OCI-LY7 (cell line): ENCODE results near the gene ITGAV. TPM values are rescaled to one million over a fixed set of nuclear protein-coding genes. Genes with fewer than 3 reads are reported as not detected.

Experiments
- BruUV-seq: library from RNA; stranded (reverse); fragments of 400-500 nt; replicated peaks from 2 replicates; lab custom pipeline; 2021; lab: Mats Ljungman, UMichigan
- CTCF ChIA-PET: fragments of 300-600 bp; sonication (Branson Sonifier 250); formaldehyde crosslinking; loops from one replicate; lab custom pipeline; 2022; ENCODE audit warnings: antibody characterized with exemption; ENCODE audit not compliant: unreplicated experiment; lab: Charles Lee
- POLR2A ChIA-PET: fragments of 300-600 bp; sonication (Branson Sonifier 250); formaldehyde crosslinking; loops from one replicate; lab custom pipeline; 2022; ENCODE audit warnings: antibody characterized with exemption; lab: Charles Lee
- DNase-seq: peaks from one replicate; pipeline ENCODE4 v3.0.0-alpha.2; 2015; ENCODE audit warnings: low spot score
- H2AFZ ChIP-seq: fragments of 200-600 bp; sonication (generic), shearing (Covaris generic); 2 replicates; pipeline ENCODE4 v1.6.1; 2014; ENCODE audit warnings: mild to moderate bottlenecking, antibody characterized with exemption, low read length, moderate library complexity
- H3K27ac ChIP-seq: fragments of 200-600 bp; sonication (generic); 2 replicates; pipeline ENCODE4 v1.5.1; 2014; ENCODE audit warnings: mixed run types, low read depth, mild to moderate bottlenecking, moderate library complexity, low read length, inconsistent platforms; ENCODE audit not compliant: poor library complexity, severe bottlenecking
- H3K36me3 ChIP-seq: fragments of 200-600 bp; sonication (generic); 2 replicates; pipeline ENCODE4 v1.6.1; 2014; ENCODE audit warnings: mild to moderate bottlenecking, antibody characterized with exemption, low read length, moderate library complexity, mixed read lengths; ENCODE audit not compliant: insufficient read depth
- H3K4me1 ChIP-seq: fragments of 200-600 bp; sonication (generic); 2 replicates; pipeline ENCODE4 v1.5.1; 2014; ENCODE audit warnings: mild to moderate bottlenecking, low read length; ENCODE audit not compliant: insufficient read depth, poor library complexity, severe bottlenecking
- H3K4me2 ChIP-seq: fragments of 200-600 bp; sonication (generic); 2 replicates; pipeline ENCODE4 v1.6.1; 2014; ENCODE audit warnings: mild to moderate bottlenecking, low read length
- H3K4me3 ChIP-seq: fragments of 200-600 bp; sonication (generic); 2 replicates; pipeline ENCODE4 v1.5.1; 2014; ENCODE audit warnings: mild to moderate bottlenecking, low read depth, low read length; ENCODE audit not compliant: poor library complexity, severe bottlenecking
- H3K79me2 ChIP-seq: fragments of 200-600 bp; sonication (generic); 2 replicates; pipeline ENCODE4 v1.6.1; 2016; ENCODE audit warnings: low read depth, mild to moderate bottlenecking, low read length, moderate library complexity, mixed read lengths; ENCODE audit not compliant: insufficient read depth
- H3K9me2 ChIP-seq: fragments of 200-600 bp; sonication (generic); 2 replicates; pipeline ENCODE4 v1.6.1; 2016; ENCODE audit warnings: mild to moderate bottlenecking, low read length, mixed read lengths; ENCODE audit not compliant: insufficient read depth
- H3K9me3 ChIP-seq: fragments of 200-600 bp; sonication (generic); 2 replicates; pipeline ENCODE4 v1.6.1; 2014; ENCODE audit warnings: mild to moderate bottlenecking, mixed run types, low read length, mixed read lengths
- H4K20me1 ChIP-seq: fragments of 200-600 bp; sonication (generic); 2 replicates; pipeline ENCODE4 v1.6.1; 2014; ENCODE audit warnings: mild to moderate bottlenecking, antibody characterized with exemption, low read length, moderate library complexity, mixed read lengths; ENCODE audit not compliant: insufficient read depth
- EZH2phosphoT487 ChIP-seq: fragments of 200-600 bp; sonication (generic); IDR thresholded peaks from 2 replicates; pipeline ENCODE4 v1.6.1; 2018; ENCODE audit warnings: low read depth, borderline replicate concordance, mild to moderate bottlenecking, mixed run types, antibody characterized with exemption, low read length, moderate library complexity, mixed read lengths
- intact Hi-C: fragments of 100-400 bp; cut with micrococcal nuclease; formaldehyde crosslinking; loops from one replicate; pipeline ENCODE4 v1.10.0; 2022; ENCODE audit not compliant: unreplicated experiment
- total RNA-seq, 2 experiments: library from RNA; depleted of rRNA in 1 of 2; stranded (reverse); fragments of >200 nt in 1 of 2; shearing (Covaris generic) in 1 of 2; gene quantifications; 2 replicates each; pipeline ENCODE4 v1.2.3, GENCODE V29; 2014 to 2022
- TF ChIP-seq, protein P1 (sequence below): fragments of 200-600 bp; sonication (generic); conservative IDR thresholded peaks from 2 replicates; pipeline ENCODE4 v1.5.1; 2014; ENCODE audit warnings: mild to moderate bottlenecking, antibody characterized with exemption, low read length, moderate library complexity, mixed read lengths

Gene ITGAV
- total RNA-seq, 2 experiments from 2014 or later: 1.1 to 3.2 TPM

DNA sequence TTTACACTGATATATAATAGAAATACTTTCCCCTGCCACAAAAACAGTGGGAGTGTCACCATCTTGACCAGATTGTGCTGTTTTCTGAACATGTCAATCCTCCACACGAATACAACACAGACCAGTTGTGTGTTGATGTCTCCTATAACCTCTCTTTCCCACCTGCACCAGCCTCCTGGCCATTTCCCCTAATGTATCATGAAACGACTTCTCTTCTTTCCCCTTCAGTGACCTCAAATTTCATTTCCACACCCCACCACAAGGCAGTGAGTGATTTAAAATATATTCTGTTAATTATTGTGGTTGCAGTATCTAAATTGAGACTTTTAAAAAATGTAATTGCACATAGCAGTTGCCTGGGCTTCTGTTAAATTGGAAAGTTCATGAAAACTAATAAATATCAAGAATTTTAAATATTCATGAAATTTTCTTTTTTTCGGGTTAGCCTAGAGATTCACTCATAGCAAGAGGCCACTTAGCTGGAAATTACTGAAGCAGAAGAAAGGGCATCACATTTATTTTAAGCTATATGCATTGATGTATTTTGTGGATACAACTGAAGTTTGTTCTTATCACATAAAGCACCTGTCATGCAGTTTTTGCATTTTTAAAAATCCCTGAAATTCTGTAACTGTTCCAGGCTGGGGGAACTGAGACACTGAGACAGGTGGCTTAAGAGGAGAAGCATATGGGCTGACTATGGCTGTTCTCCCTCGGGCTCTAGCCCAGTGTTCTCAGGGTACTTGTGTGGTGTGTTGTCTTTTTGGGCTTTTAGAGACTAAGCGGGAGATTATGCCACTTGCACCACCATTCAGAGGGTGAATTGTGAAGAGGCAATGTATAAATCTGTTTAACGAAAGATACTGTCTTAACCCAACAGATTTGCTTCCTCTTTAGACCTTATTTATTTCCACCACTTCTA lies 119.9 kb downstream of the ITGAV start:
- no peaks in the 10 kb centered on the region for H3K79me2 ChIP-seq
- no TSS peak for BruUV-seq

DNA sequence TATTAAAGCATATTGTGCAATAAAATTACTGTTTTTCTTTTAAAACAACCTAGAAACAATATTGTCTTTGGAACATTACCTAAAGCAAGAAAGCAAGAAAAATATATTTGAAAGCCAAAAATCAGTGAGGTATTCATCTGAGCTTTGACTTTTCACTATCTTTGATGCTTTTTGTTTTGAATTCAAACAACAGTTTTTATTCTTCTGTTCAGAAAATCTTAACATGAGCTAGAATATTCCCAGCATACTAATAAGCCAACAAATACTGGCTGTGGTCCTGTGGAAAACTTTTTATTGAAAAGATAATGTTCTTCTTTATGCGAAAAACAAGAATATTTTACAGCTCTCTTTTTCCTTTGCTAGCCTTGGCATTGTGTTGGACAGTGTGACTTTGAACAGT lies 123.8 kb downstream of the ITGAV start:
- CTCF ChIA-PET: no interaction called here
- Histone ChIP-seq H3K4me2 (no peak overlapping the region), H3K9me3 (no peaks in the 10 kb centered on the region), H3K9me2 (no peaks in the 10 kb centered on the region), H4K20me1 (no peaks in the 10 kb centered on the region), H3K4me1 (no peaks in the 10 kb centered on the region), H3K36me3 (no peaks in the 10 kb centered on the region), H2AFZ (no peak overlapping the region), H3K4me3 (no peak overlapping the region), H3K79me2 (no peaks in the 10 kb centered on the region), H3K27ac (no peak overlapping the region)
- intact Hi-C loops: no loop called here
- POLR2A ChIA-PET: interaction anchor here (0.7 kb wide), 1 partner anchor 9 kb away, joined by 4 read pairs; no protein-coding TSS in a partner anchor
- BruUV-seq: no TSS peak
- no peak for DNase-seq
- no peak for TF ChIP-seq EZH2phosphoT487
- TF ChIP-seq, protein P1, sequence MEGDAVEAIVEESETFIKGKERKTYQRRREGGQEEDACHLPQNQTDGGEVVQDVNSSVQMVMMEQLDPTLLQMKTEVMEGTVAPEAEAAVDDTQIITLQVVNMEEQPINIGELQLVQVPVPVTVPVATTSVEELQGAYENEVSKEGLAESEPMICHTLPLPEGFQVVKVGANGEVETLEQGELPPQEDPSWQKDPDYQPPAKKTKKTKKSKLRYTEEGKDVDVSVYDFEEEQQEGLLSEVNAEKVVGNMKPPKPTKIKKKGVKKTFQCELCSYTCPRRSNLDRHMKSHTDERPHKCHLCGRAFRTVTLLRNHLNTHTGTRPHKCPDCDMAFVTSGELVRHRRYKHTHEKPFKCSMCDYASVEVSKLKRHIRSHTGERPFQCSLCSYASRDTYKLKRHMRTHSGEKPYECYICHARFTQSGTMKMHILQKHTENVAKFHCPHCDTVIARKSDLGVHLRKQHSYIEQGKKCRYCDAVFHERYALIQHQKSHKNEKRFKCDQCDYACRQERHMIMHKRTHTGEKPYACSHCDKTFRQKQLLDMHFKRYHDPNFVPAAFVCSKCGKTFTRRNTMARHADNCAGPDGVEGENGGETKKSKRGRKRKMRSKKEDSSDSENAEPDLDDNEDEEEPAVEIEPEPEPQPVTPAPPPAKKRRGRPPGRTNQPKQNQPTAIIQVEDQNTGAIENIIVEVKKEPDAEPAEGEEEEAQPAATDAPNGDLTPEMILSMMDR: no peak

More for the DNA sequence above, 119.9 kb downstream of the ITGAV start:
- H3K36me3 ChIP-seq: no peaks in the 10 kb centered on the region
- H3K4me1 ChIP-seq: no peaks in the 10 kb centered on the region
- no peaks in the 10 kb centered on the region for H3K9me2 ChIP-seq
- H3K9me3 ChIP-seq: no peaks in the 10 kb centered on the region
- H3K4me2 ChIP-seq: no peak overlapping the region
- H3K4me3 ChIP-seq: no peak overlapping the region
- no peaks in the 10 kb centered on the region for H4K20me1 ChIP-seq
- POLR2A ChIA-PET: interaction anchor here (1.0 kb wide), 1 partner anchor 20 kb away, joined by 3 read pairs; no protein-coding TSS in a partner anchor
- no peak overlapping the region for H2AFZ ChIP-seq
- CTCF ChIA-PET: no interaction called here
- H3K27ac ChIP-seq: no peak overlapping the region
- DNase-seq: no peak
- intact Hi-C loops: no loop called here
- TF ChIP-seq, protein P1: no peak
- no peak for TF ChIP-seq EZH2phosphoT487

DNA sequence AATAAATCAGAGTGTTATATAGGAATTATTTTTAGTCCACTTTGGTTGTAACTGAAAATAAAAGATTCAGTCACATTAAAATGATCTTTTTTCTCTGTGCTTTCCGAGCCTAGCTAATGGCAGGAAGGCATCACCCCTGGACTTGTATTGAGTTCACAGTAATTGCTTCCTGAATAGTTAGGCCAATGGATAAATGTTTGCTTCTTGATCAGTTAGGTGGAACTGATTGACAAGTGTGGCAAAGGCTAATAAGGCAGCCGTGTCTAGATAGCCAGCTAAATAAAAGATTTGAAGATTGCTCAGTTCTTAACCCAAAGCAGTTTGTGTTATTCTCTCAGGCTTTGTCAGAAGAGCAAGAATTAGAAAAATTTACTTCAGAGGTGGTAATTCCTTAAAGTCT lies 124.8 kb downstream of the ITGAV start:
- H3K9me2 ChIP-seq: no peaks in the 10 kb centered on the region
- no peak overlapping the region for H2AFZ ChIP-seq
- no peak overlapping the region for H3K4me3 ChIP-seq
- H3K36me3 ChIP-seq: no peaks in the 10 kb centered on the region
- intact Hi-C loops: no loop called here
- POLR2A ChIA-PET: no interaction called here
- H3K9me3 ChIP-seq: no peaks in the 10 kb centered on the region
- no peaks in the 10 kb centered on the region for H4K20me1 ChIP-seq
- BruUV-seq: no TSS peak
- no peak for DNase-seq
- no peak overlapping the region for H3K27ac ChIP-seq
- TF ChIP-seq, protein P1: no peak
- TF ChIP-seq EZH2phosphoT487: no peak
- CTCF ChIA-PET: no interaction called here
- H3K4me2 ChIP-seq: no peak overlapping the region
- H3K79me2 ChIP-seq: no peaks in the 10 kb centered on the region
- H3K4me1 ChIP-seq: no peaks in the 10 kb centered on the region
